Liver (tissue), 9 donors: ENCODE data around the gene SRSF6. TPM values are rescaled to one million over a fixed set of nuclear protein-coding genes. Genes with fewer than 3 reads are reported as not detected.

ENCODE experiments used
- DNase-seq: peaks from one replicate; pipeline ENCODE4 v3.0.0-alpha.2; 2017; ENCODE audit warnings: low spot score
- H3K27ac ChIP-seq, 2 donors: one replicate each; pipeline ENCODE4 v1.7.0; 2013; ENCODE audit warnings: inconsistent platforms in 2 of 2, low read length in 2 of 2, control low read depth in 1 of 2, low read depth in 1 of 2, mild to moderate bottlenecking in 1 of 2
- H3K27me3 ChIP-seq, 4 donors: one replicate each; pipeline versions ENCODE4 v1.6.1 to v1.7.0; 2013; ENCODE audit warnings: low read length in 3 of 4, inconsistent platforms in 1 of 4, mild to moderate bottlenecking in 1 of 4, moderate library complexity in 1 of 4; ENCODE audit not compliant: control insufficient read depth in 4 of 4, insufficient read depth in 4 of 4
- H3K36me3 ChIP-seq, 4 donors: one replicate each; pipeline versions ENCODE4 v1.6.1 to v1.7.0; 2013; ENCODE audit warnings: low read length in 3 of 4, mild to moderate bottlenecking in 3 of 4, low read depth in 1 of 4, moderate library complexity in 1 of 4; ENCODE audit not compliant: control insufficient read depth in 4 of 4, insufficient read depth in 3 of 4
- H3K4me1 ChIP-seq, 4 donors: one replicate each; pipeline versions ENCODE4 v1.6.1 to v1.7.0; 2013; ENCODE audit warnings: low read length in 3 of 4, mild to moderate bottlenecking in 3 of 4, moderate library complexity in 1 of 4; ENCODE audit not compliant: control insufficient read depth in 4 of 4, insufficient read depth in 4 of 4
- H3K4me3 ChIP-seq, 3 donors: one replicate each; pipeline versions ENCODE4 v1.6.1 to v1.7.0; 2013; ENCODE audit warnings: low read length in 3 of 3, control low read depth in 1 of 3, low read depth in 1 of 3, mild to moderate bottlenecking in 1 of 3
- H3K9ac ChIP-seq, 2 donors: one replicate each; pipeline ENCODE4 v1.7.0; 2013; ENCODE audit warnings: low read length in 2 of 2, mild to moderate bottlenecking in 2 of 2, moderate library complexity in 2 of 2, control low read depth in 1 of 2, low read depth in 1 of 2
- H3K9me3 ChIP-seq, 4 donors: one replicate each; pipeline versions ENCODE4 v1.6.1 to v1.7.0; 2013; ENCODE audit warnings: low read length in 3 of 4; ENCODE audit not compliant: control insufficient read depth in 4 of 4
- EGR1 ChIP-seq, 2 donors: IDR thresholded peaks; 2 replicates each; pipeline ENCODE4 v1.6.1; 2016 to 2018; ENCODE audit warnings: antibody characterized with exemption in 2 of 2, low read depth in 2 of 2
- FOXA1 ChIP-seq: IDR thresholded peaks from 2 replicates; pipeline ENCODE4 v1.6.1; 2016; ENCODE audit warnings: antibody characterized with exemption
- FOXA2 ChIP-seq: IDR thresholded peaks from 2 replicates; pipeline ENCODE4 v1.6.1; 2016; ENCODE audit warnings: antibody characterized with exemption
- GABPA ChIP-seq, 2 donors: IDR thresholded peaks in 1 of 2; conservative IDR thresholded peaks in 1 of 2; 2 replicates each; pipeline ENCODE4 v1.6.1; 2016; ENCODE audit warnings: antibody characterized with exemption in 2 of 2, mild to moderate bottlenecking in 1 of 2, moderate library complexity in 1 of 2
- HNF4A ChIP-seq, 2 donors: conservative IDR thresholded peaks; 2 replicates each; pipeline ENCODE4 v1.6.1; 2016; ENCODE audit warnings: antibody characterized with exemption in 2 of 2, mild to moderate bottlenecking in 2 of 2
- JUND ChIP-seq, 2 donors: IDR thresholded peaks; 2 replicates each; pipeline ENCODE4 v1.6.1; 2016; ENCODE audit warnings: antibody characterized with exemption in 2 of 2
- NR2F2 ChIP-seq: IDR thresholded peaks from 2 replicates; pipeline ENCODE4 v1.6.1; 2016; ENCODE audit warnings: antibody characterized with exemption
- RAD21 ChIP-seq, 2 donors: IDR thresholded peaks; 2 replicates each; pipeline ENCODE4 v1.6.1; 2016; ENCODE audit warnings: antibody characterized with exemption in 2 of 2, mild to moderate bottlenecking in 2 of 2
- RXRA ChIP-seq, 2 donors: IDR thresholded peaks; 2 replicates each; pipeline ENCODE4 v1.6.1; 2017 to 2018; ENCODE audit warnings: antibody characterized with exemption in 2 of 2, mild to moderate bottlenecking in 1 of 2
- SP1 ChIP-seq: IDR thresholded peaks from 2 replicates; pipeline ENCODE4 v1.6.1; 2018; ENCODE audit warnings: antibody characterized with exemption, mild to moderate bottlenecking
- TAF1 ChIP-seq: conservative IDR thresholded peaks from 2 replicates; pipeline ENCODE4 v1.6.1; 2016; ENCODE audit warnings: antibody characterized with exemption, mild to moderate bottlenecking
- YY1 ChIP-seq: IDR thresholded peaks from 2 replicates; pipeline ENCODE4 v1.6.1; 2016; ENCODE audit warnings: antibody characterized with exemption, mild to moderate bottlenecking
- WGBS: extraction: QIAGEN DNeasy Blood & Tissue Kit; methylation state at CpG from one replicate; pipeline ENCODE4 v1.1.7; 2013; 5-methylcytosine and 5-hydroxymethylcytosine counted together
- polyA plus RNA-seq, 2 donors: library from polyadenylated mRNA; stranded (reverse) in 1 of 2; unstranded in 1 of 2; fragments of 200-250 nt in 1 of 2; fragments of >200 nt in 1 of 2; fragmentation: Nextera tagmentation in 1 of 2; extraction: Ambion mirVana in 1 of 2; gene quantifications; one replicate each; pipeline versions ENCODE4 v1.2.1 to v1.2.3, GENCODE V29; 2013 to 2015
- total RNA-seq, 2 donors: library from RNA; depleted of rRNA; stranded (reverse); fragments of >200 nt; gene quantifications; one replicate each; pipeline ENCODE4 v1.2.3, GENCODE V29; 2014
- TF ChIP-seq, protein P1 (sequence below): IDR thresholded peaks from 2 replicates; pipeline ENCODE4 v1.6.1; 2016; ENCODE audit warnings: antibody characterized with exemption, mild to moderate bottlenecking
- TF ChIP-seq, protein P2 (sequence below): IDR thresholded peaks from 2 replicates; pipeline ENCODE4 v1.6.1; 2016; ENCODE audit warnings: antibody characterized with exemption
- TF ChIP-seq, protein P3 (sequence below): IDR thresholded peaks from 2 replicates; pipeline ENCODE4 v1.6.1; 2016; ENCODE audit warnings: antibody characterized with exemption
- TF ChIP-seq, protein P4 (sequence below): fragments of 150-350 bp; IDR thresholded peaks from 2 replicates; pipeline ENCODE4 v1.5.1; 2017; ENCODE audit warnings: improper control_type of control experiment, low read depth, low read length; ENCODE audit not compliant: missing input control
- TF ChIP-seq, protein P5 (sequence below): IDR thresholded peaks from 2 replicates; pipeline ENCODE4 v1.6.1; 2016; ENCODE audit warnings: antibody characterized with exemption
- donor health status: healthy.
- donor health status: healthy.
- donor health status: healthy.
- donor health status: healthy.
- donor health status: healthy.

SRSF6 gene
- total and polyA plus RNA-seq, 4 donors = 33.8 to 47.5 (median 41.1) TPM

DNA sequence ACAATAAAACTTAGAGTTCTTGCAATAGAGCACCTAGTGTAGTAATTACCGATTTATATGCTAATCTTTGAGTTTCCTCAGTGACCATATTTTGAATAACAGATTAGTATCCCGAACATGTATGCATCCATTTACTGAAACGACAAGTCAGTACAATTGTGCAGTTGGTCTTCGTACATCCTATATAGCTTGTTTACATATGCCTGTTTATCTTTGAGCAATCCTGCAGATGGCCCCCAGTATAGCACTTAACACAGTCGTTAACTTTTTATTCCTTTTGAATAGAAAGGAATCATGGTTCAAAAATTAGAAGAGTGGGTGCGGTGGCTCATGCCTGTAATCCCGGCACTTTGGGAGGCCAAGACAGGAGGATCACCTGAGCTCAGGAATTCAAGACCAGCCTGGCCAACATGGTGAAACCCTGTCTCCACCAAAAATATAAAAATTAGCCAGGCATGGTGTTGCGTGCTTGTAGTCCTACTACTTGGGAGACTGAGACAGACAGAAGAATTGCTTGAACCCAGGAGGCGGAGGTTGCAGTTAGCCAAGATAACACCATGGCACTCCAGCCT is 6.6 kb downstream of the SRSF6 start:
- H3K9me3 ChIP-seq = no peaks in the 10 kb centered on the region
- peaks cover 7 to 30% (median 12%) of the 10 kb centered on the region in 4 donors for H3K4me1 ChIP-seq
- no peak overlapping the region for H3K4me3 ChIP-seq
- no peaks in the 10 kb centered on the region for H3K27me3 ChIP-seq
- DNase-seq = no peak
- H3K36me3 ChIP-seq = peaks cover 8 to 66% (median 54%) of the 10 kb centered on the region in 4 donors
- 89% methylated on average over 9 of the region's 9 CpGs for WGBS
- H3K27ac ChIP-seq = no peak overlapping the region
- no peak overlapping the region for H3K9ac ChIP-seq
- TF ChIP-seq, protein P1, sequence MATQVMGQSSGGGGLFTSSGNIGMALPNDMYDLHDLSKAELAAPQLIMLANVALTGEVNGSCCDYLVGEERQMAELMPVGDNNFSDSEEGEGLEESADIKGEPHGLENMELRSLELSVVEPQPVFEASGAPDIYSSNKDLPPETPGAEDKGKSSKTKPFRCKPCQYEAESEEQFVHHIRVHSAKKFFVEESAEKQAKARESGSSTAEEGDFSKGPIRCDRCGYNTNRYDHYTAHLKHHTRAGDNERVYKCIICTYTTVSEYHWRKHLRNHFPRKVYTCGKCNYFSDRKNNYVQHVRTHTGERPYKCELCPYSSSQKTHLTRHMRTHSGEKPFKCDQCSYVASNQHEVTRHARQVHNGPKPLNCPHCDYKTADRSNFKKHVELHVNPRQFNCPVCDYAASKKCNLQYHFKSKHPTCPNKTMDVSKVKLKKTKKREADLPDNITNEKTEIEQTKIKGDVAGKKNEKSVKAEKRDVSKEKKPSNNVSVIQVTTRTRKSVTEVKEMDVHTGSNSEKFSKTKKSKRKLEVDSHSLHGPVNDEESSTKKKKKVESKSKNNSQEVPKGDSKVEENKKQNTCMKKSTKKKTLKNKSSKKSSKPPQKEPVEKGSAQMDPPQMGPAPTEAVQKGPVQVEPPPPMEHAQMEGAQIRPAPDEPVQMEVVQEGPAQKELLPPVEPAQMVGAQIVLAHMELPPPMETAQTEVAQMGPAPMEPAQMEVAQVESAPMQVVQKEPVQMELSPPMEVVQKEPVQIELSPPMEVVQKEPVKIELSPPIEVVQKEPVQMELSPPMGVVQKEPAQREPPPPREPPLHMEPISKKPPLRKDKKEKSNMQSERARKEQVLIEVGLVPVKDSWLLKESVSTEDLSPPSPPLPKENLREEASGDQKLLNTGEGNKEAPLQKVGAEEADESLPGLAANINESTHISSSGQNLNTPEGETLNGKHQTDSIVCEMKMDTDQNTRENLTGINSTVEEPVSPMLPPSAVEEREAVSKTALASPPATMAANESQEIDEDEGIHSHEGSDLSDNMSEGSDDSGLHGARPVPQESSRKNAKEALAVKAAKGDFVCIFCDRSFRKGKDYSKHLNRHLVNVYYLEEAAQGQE = no peak
- no peak for TF ChIP-seq JUND (IDR thresholded peaks at IDR 0.05)
- no peak for TF ChIP-seq HNF4A (conservative IDR thresholded peaks at IDR 0.05)
- TF ChIP-seq, protein P2, sequence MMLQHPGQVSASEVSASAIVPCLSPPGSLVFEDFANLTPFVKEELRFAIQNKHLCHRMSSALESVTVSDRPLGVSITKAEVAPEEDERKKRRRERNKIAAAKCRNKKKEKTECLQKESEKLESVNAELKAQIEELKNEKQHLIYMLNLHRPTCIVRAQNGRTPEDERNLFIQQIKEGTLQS = no peak
- TF ChIP-seq FOXA2 = no peak
- TF ChIP-seq, protein P3, sequence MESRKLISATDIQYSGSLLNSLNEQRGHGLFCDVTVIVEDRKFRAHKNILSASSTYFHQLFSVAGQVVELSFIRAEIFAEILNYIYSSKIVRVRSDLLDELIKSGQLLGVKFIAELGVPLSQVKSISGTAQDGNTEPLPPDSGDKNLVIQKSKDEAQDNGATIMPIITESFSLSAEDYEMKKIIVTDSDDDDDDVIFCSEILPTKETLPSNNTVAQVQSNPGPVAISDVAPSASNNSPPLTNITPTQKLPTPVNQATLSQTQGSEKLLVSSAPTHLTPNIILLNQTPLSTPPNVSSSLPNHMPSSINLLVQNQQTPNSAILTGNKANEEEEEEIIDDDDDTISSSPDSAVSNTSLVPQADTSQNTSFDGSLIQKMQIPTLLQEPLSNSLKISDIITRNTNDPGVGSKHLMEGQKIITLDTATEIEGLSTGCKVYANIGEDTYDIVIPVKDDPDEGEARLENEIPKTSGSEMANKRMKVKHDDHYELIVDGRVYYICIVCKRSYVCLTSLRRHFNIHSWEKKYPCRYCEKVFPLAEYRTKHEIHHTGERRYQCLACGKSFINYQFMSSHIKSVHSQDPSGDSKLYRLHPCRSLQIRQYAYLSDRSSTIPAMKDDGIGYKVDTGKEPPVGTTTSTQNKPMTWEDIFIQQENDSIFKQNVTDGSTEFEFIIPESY = no peak
- TF ChIP-seq, protein P4, sequence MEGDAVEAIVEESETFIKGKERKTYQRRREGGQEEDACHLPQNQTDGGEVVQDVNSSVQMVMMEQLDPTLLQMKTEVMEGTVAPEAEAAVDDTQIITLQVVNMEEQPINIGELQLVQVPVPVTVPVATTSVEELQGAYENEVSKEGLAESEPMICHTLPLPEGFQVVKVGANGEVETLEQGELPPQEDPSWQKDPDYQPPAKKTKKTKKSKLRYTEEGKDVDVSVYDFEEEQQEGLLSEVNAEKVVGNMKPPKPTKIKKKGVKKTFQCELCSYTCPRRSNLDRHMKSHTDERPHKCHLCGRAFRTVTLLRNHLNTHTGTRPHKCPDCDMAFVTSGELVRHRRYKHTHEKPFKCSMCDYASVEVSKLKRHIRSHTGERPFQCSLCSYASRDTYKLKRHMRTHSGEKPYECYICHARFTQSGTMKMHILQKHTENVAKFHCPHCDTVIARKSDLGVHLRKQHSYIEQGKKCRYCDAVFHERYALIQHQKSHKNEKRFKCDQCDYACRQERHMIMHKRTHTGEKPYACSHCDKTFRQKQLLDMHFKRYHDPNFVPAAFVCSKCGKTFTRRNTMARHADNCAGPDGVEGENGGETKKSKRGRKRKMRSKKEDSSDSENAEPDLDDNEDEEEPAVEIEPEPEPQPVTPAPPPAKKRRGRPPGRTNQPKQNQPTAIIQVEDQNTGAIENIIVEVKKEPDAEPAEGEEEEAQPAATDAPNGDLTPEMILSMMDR = no peak
- TF ChIP-seq, protein P5, sequence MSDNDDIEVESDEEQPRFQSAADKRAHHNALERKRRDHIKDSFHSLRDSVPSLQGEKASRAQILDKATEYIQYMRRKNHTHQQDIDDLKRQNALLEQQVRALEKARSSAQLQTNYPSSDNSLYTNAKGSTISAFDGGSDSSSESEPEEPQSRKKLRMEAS = no peak
- no peak for TF ChIP-seq GABPA (IDR thresholded peaks at IDR 0.05 in 1 of 2, conservative IDR thresholded peaks at IDR 0.05 in 1 of 2)
- no peak for TF ChIP-seq FOXA1
- no peak for TF ChIP-seq SP1
- TF ChIP-seq EGR1 (IDR thresholded peaks at IDR 0.05; ENCODE audit: low read depth in 2 of 2) = no peak
- TF ChIP-seq RAD21 (IDR thresholded peaks at IDR 0.05) = no peak
- TF ChIP-seq YY1 = no peak
- TF ChIP-seq TAF1 = no peak
- no peak for TF ChIP-seq NR2F2
- TF ChIP-seq RXRA (IDR thresholded peaks at IDR 0.05) = no peak
